Heart right ventricle (tissue), 16 donors: ENCODE data around the gene SPNS2. TPM values are rescaled to one million over a fixed set of nuclear protein-coding genes. Genes with fewer than 3 reads are reported as not detected.
A peak's percentile ranks its signal among the peaks of the same experiment; 100 is the strongest.

Source experiments
- ATAC-seq, 8 donors: fragments of 200-7000 bp; cut with Tn5 transposase; one replicate each; pipeline ENCODE4 v1.9.1; 2020; ENCODE audit warnings: mild to moderate bottlenecking in 8 of 8, moderate library complexity in 8 of 8, moderate number of reproducible peaks in 1 of 8
- DNase-seq, 2 donors: peaks; one replicate each; pipeline ENCODE4 v3.0.0-alpha.2; 2020
- H3K27ac ChIP-seq, 10 donors: fragments of 200-600 bp; sonication (generic) in 2 of 10; one replicate each; pipeline versions ENCODE4 v1.5.0 to v1.8.0; 2020 to 2022; ENCODE audit warnings: mild to moderate bottlenecking in 3 of 10
- H3K27me3 ChIP-seq, 7 donors: fragments of 200-600 bp; one replicate each; pipeline ENCODE4 v1.8.0; 2021 to 2022; ENCODE audit warnings: mild to moderate bottlenecking in 2 of 7
- H3K36me3 ChIP-seq, 9 donors: fragments of 200-600 bp; sonication (generic) in 1 of 9; one replicate each; pipeline versions ENCODE4 v1.5.0 to v1.8.0; 2020 to 2022; ENCODE audit warnings: mild to moderate bottlenecking in 2 of 9
- H3K4me1 ChIP-seq, 9 donors: fragments of 200-600 bp; sonication (generic) in 1 of 9; one replicate each; pipeline versions ENCODE4 v1.5.0 to v1.8.0; 2020 to 2022; ENCODE audit warnings: mild to moderate bottlenecking in 4 of 9
- H3K4me3 ChIP-seq, 10 donors: fragments of 200-600 bp; sonication (generic) in 2 of 10; one replicate each; pipeline versions ENCODE4 v1.5.0 to v1.8.0; 2020 to 2022; ENCODE audit warnings: mild to moderate bottlenecking in 7 of 10, moderate library complexity in 2 of 10
- H3K9me3 ChIP-seq, 11 donors: fragments of 200-600 bp in 10 of 11; sonication (generic) in 2 of 11; one replicate each; pipeline versions ENCODE4 v1.5.0 to v1.8.0; 2013 to 2022; ENCODE audit warnings: mild to moderate bottlenecking in 2 of 11, control low read depth in 1 of 11, moderate library complexity in 1 of 11
- CTCF ChIP-seq, 9 donors: fragments of 200-600 bp; sonication (generic) in 2 of 9; IDR thresholded peaks; one replicate each; pipeline versions ENCODE4 v1.5.0 to v1.8.0; 2021 to 2022; ENCODE audit warnings: antibody characterized with exemption in 9 of 9, mild to moderate bottlenecking in 5 of 9, moderate library complexity in 1 of 9
- WGBS, 2 donors: extraction: QIAGEN DNeasy Blood & Tissue Kit; methylation state at CpG; one replicate each; pipeline ENCODE4 v1.1.7; 2013; ENCODE audit warnings: inconsistent platforms in 1 of 2; 5-methylcytosine and 5-hydroxymethylcytosine counted together
- intact Hi-C, 10 donors: fragments of 100-400 bp; cut with DNase I; formaldehyde crosslinking; loops; one replicate each; pipeline versions ENCODE4 v1.11.1 to v1.14.2; 2022
- polyA plus RNA-seq, 2 donors: library from polyadenylated mRNA; stranded (reverse); fragments of 200-250 nt; gene quantifications; one replicate each; pipeline ENCODE4 v1.2.3, GENCODE V29; 2013
- total RNA-seq, 10 donors: library from RNA; stranded (reverse); fragmentation: NEBNext Ultra II Directional in 3 of 10; extraction: Animal tissue kit (Norgen Biotek cat#: 25700) in 3 of 10; gene quantifications; one replicate each; pipeline versions ENCODE4 v1.2.1 to v1.2.4, GENCODE V29; 2021 to 2023
- donor health status: Arrhythmogenic right ventricular cardiomyopathy.
- donor health status: ischemic (EF 13 %, LVEDD 7.1; RV severe dilation, severe dysfunction).
- donor health status: healthy with polysubstance abuse.
- donor health status: DM: no; HTN: yes; CAD: no.
- donor health status: DM: no; HTN: no; CAD: no.
- donor health status: ischemic (EF 25% LVEDD 6.9; RV normal size, moderate dysfunction).
- donor health status: ischemic (EF 25% LVEDD 5.7; RV mildly dilated, moderate dysfunction).
- donor health status: healthy.
- donor health status: DM: yes; HTN: yes; CAD: no.
- donor health status: Ischemic cardiomyopathy.
- donor health status: ischemic (EF 35%, LVEDD 5.7; RV mildly dilated, moderate dysfunction).
- donor health status: nonischemic (EF 11% LVEDD 7.7; RV severe dilation, severe dysfunction).
- donor health status: DM: yes; HTN: yes; CAD: no.
- donor health status: PGD.
- donor health status: ischemic (EF 29% LVEDD 5.4; RV normal size, mild dysfunction).
- donor health status: nonischemic (EF 23%, LVEDD 6.1; RV moderate dilation, normal function).

Gene SPNS2
- total and polyA plus RNA-seq, 12 donors, result 4.5 to 27.7 (median 9.8) TPM

GRCh38 chr17:4475001-4475400, 23.7 kb upstream of the SPNS2 start:
- intact Hi-C loops, result no loop called here
- ATAC-seq, result peak in 1 of 8 donors; percentile 12

GRCh38 chr17:4475463-4475862, 23.2 kb upstream of the SPNS2 start:
- no peaks in the 10 kb centered on the region for H3K9me3 ChIP-seq
- WGBS, 2 donors, result 80 to 82% methylated on average over 7 of the region's 7 CpGs
- ATAC-seq, result no peak
- peaks cover 3 to 34% (median 17%) of the 10 kb centered on the region in 9 donors for H3K4me1 ChIP-seq
- H3K27me3 ChIP-seq, result no peaks in the 10 kb centered on the region
- TF ChIP-seq CTCF (IDR thresholded peaks at IDR 0.05), result no peak
- intact Hi-C loops, result no loop called here
- no peaks in the 10 kb centered on the region for H3K36me3 ChIP-seq
- DNase-seq, result no peak
- peak overlapping the region in 1 of 10 donors; percentile 34 for H3K27ac ChIP-seq
- no peak overlapping the region for H3K4me3 ChIP-seq

More at GRCh38 chr17:4475001-4475400, 23.7 kb upstream of the SPNS2 start:
- Histone ChIP-seq H3K9me3 (no peaks in the 10 kb centered on the region), H3K27ac (no peak overlapping the region), H3K36me3 (no peaks in the 10 kb centered on the region), H3K27me3 (no peaks in the 10 kb centered on the region), H3K4me1 (peaks cover 0 to 29% (median 17%) of the 10 kb centered on the region in 9 donors), H3K4me3 (no peak overlapping the region)
- TF ChIP-seq CTCF (IDR thresholded peaks at IDR 0.05), result no peak
- no peak for DNase-seq
- WGBS, 2 donors, result 73 to 77% methylated on average over 9 of the region's 9 CpGs

- DNase-seq (no peak), ATAC-seq (peak in 3 of 8 donors; percentile 15 to 40 (median 21))
- peaks cover 3 to 39% (median 19%) of the 10 kb centered on the region in 9 donors for H3K4me1 ChIP-seq
- TF ChIP-seq CTCF (IDR thresholded peaks at IDR 0.05), result no peak
- no peaks in the 10 kb centered on the region for H3K9me3 ChIP-seq
- WGBS, 2 donors, result 70 to 76% methylated on average over 14 of the region's 14 CpGs
- no peak overlapping the region for H3K4me3 ChIP-seq
- intact Hi-C loops, result loop anchor here in 1 of 10 donors (2.0 kb wide), 1 partner anchor 43 kb away; no protein-coding TSS in a partner anchor
- H3K27ac ChIP-seq, result peak overlapping the region in 2 of 10 donors; percentile 34 to 46
- H3K27me3 ChIP-seq, result no peaks in the 10 kb centered on the region
- H3K36me3 ChIP-seq, result no peaks in the 10 kb centered on the region
Measured at GRCh38 chr17:4476017-4476416, 22.7 kb upstream of the SPNS2 start.

- peak in 1 of 8 donors; percentile 5 for ATAC-seq
- 78 to 87% methylated on average over 19 of the region's 19 CpGs for WGBS, 2 donors
Measured at GRCh38 chr17:4476511-4477070, 22.1 kb upstream of the SPNS2 start.

More at GRCh38 chr17:4476511-4477070, 22.1 kb upstream of the SPNS2 start:
- Histone ChIP-seq H3K27me3 (no peaks in the 10 kb centered on the region), H3K27ac (peak overlapping the region in 4 of 10 donors; percentile 19 to 46 (median 34)), H3K4me3 (no peak overlapping the region), H3K36me3 (no peaks in the 10 kb centered on the region), H3K4me1 (peaks cover 3 to 45% (median 19%) of the 10 kb centered on the region in 9 donors), H3K9me3 (no peaks in the 10 kb centered on the region)
- intact Hi-C loops, result loop anchor here in 1 of 10 donors (2.0 kb wide), 1 partner anchor 42 kb away; no protein-coding TSS in a partner anchor
- no peak for DNase-seq
- no peak for TF ChIP-seq CTCF (IDR thresholded peaks at IDR 0.05)
